Right lobe of liver (tissue), 6 donors: ENCODE measurements around the gene NQO2. TPM values are rescaled to one million over a fixed set of nuclear protein-coding genes. Genes with fewer than 3 reads are reported as not detected.
"Not testable (repeated sequence)": the region's sequence is repeated elsewhere in the genome, so short reads cannot be mapped to it uniquely, and the experiment has no call there.

Source experiments
- ATAC-seq, 4 donors: fragments of 200-7000 bp; cut with Tn5 transposase; one replicate each; pipeline ENCODE4 v1.9.1; 2020; ENCODE audit warnings: mild to moderate bottlenecking in 4 of 4, moderate library complexity in 4 of 4
- DNase-seq, 3 donors: peaks; one replicate each; pipeline ENCODE4 v3.0.0-alpha.2; 2020
- H3K27ac ChIP-seq, 3 donors: fragments of 200-600 bp; one replicate each; pipeline ENCODE4 v1.8.0; 2022
- H3K27me3 ChIP-seq, 2 donors: fragments of 200-600 bp; one replicate each; pipeline ENCODE4 v1.8.0; 2022
- H3K36me3 ChIP-seq, 4 donors: fragments of 200-600 bp; sonication (generic) in 1 of 4; one replicate each; pipeline versions ENCODE4 v1.5.1 to v1.8.0; 2017 to 2022; ENCODE audit warnings: control low read depth in 1 of 4
- H3K4me1 ChIP-seq, 4 donors: fragments of 200-600 bp; sonication (generic) in 1 of 4; one replicate each; pipeline versions ENCODE4 v1.5.1 to v1.8.0; 2017 to 2022; ENCODE audit warnings: control low read depth in 1 of 4
- H3K4me3 ChIP-seq, 3 donors: fragments of 200-600 bp; one replicate each; pipeline ENCODE4 v1.8.0; 2022
- H3K9me3 ChIP-seq, 4 donors: fragments of 200-600 bp; sonication (generic) in 1 of 4; one replicate each; pipeline versions ENCODE4 v1.5.1 to v1.8.0; 2017 to 2022; ENCODE audit warnings: control low read depth in 1 of 4
- CTCF ChIP-seq, 4 donors: fragments of 200-600 bp in 3 of 4; fragments of 450-650 bp in 1 of 4; IDR thresholded peaks; one replicate each; pipeline versions ENCODE4 v1.5.1 to v1.8.0; 2016 to 2022; ENCODE audit warnings: antibody characterized with exemption in 4 of 4, mild to moderate bottlenecking in 2 of 4
- POLR2A ChIP-seq: fragments of 450-650 bp; IDR thresholded peaks from one replicate; pipeline ENCODE4 v1.6.1; 2017; ENCODE audit warnings: antibody characterized with exemption, mild to moderate bottlenecking
- WGBS: methylation state at CpG from one replicate; pipeline ENCODE4 v1.1.6; 2018; ENCODE audit warnings: low coverage, low lambda C conversion rate; ENCODE audit not compliant: insufficient coverage; ENCODE audit errors: missing lambda C conversion rate; 5-methylcytosine and 5-hydroxymethylcytosine counted together
- intact Hi-C, 2 donors: fragments of 100-400 bp; cut with DNase I; formaldehyde crosslinking; loops; one replicate each; pipeline versions ENCODE4 v1.11.2 to v1.14.1; 2022
- total RNA-seq, 6 experiments: library from RNA; depleted of rRNA in 2 of 6; stranded (reverse); fragments of >200 nt in 2 of 6; fragmentation: NEBNext Ultra II Directional in 3 of 6; extraction: Animal tissue kit (Norgen Biotek cat#: 25700) in 3 of 6; gene quantifications; one replicate each; pipeline versions ENCODE4 v1.1.0 to v1.2.4, GENCODE V29; 2016 to 2023
- donor health status: DM: no; HTN: yes; CAD: no.
- donor health status: DM: no; HTN: no; CAD: no.
- donor health status: DM: no; HTN: no; CAD: no.
- donor health status: DM: no; HTN: yes; CAD: no.
- donor health status: DM: no; HTN: yes; CAD: no.

The NQO2 gene
- total RNA-seq, 6 experiments from 2014 or later, result 44.5 to 74.2 (median 67.3) TPM

GRCh38 chr6:3005077-3005476 is 5.4 kb downstream of the NQO2 start:
- H3K9me3 ChIP-seq, result no peaks in the 10 kb centered on the region
- DNase-seq, result peak in 1 of 3 donors; percentile 20
- TF ChIP-seq POLR2A (no peak), CTCF (IDR thresholded peaks at IDR 0.05) (no peak)
- H3K4me3 ChIP-seq, result no peak overlapping the region
- H3K27ac ChIP-seq, result no peak overlapping the region
- peaks cover 0 to 21% (median 7%) of the 10 kb centered on the region in 4 donors for H3K4me1 ChIP-seq
- 85% methylated on average over 9 of the region's 9 CpGs for WGBS
- no peak for ATAC-seq
- intact Hi-C loops, result loop anchor here in 1 of 2 donors (5.0 kb wide), 1 partner anchor 42 kb away; no protein-coding TSS in a partner anchor
- no peaks in the 10 kb centered on the region for H3K27me3 ChIP-seq
- peaks cover under 1 to 46% (median 9%) of the 10 kb centered on the region in 4 donors for H3K36me3 ChIP-seq

- no peaks in the 10 kb centered on the region for H3K9me3 ChIP-seq
- DNase-seq (peak in 1 of 3 donors; percentile 38), ATAC-seq (no peak)
- H3K4me3 ChIP-seq, result no peak overlapping the region
- H3K4me1 ChIP-seq, result peaks cover 0 to 21% (median 7%) of the 10 kb centered on the region in 4 donors
- TF ChIP-seq CTCF (IDR thresholded peaks at IDR 0.05), result no peak
- no peak for TF ChIP-seq POLR2A
- H3K36me3 ChIP-seq, result peaks cover 4 to 52% (median 14%) of the 10 kb centered on the region in 4 donors
- no peak overlapping the region for H3K27ac ChIP-seq
- intact Hi-C loops, result loop anchor here in 1 of 2 donors (5.0 kb wide), 1 partner anchor 41 kb away; no protein-coding TSS in a partner anchor
- no peaks in the 10 kb centered on the region for H3K27me3 ChIP-seq
- WGBS, result no CpG with 5 or more reads among the region's 9 CpGs
These were observed 6.2 kb downstream of the NQO2 start for GRCh38 chr6:3005874-3006273.

GRCh38 chr6:3006476-3006875 is 6.8 kb downstream of the NQO2 start:
- TF ChIP-seq CTCF (IDR thresholded peaks at IDR 0.05) (no peak), POLR2A (no peak)
- ATAC-seq (no peak), DNase-seq (no peak)
- H3K36me3 ChIP-seq, result peaks cover 4 to 52% (median 18%) of the 10 kb centered on the region in 4 donors
- WGBS, result 90% methylated on average over 4 of the region's 5 CpGs
- H3K27ac ChIP-seq, result no peak overlapping the region
- no peaks in the 10 kb centered on the region for H3K27me3 ChIP-seq
- intact Hi-C loops, result loop anchor here in 1 of 2 donors (5.0 kb wide), 1 partner anchor 41 kb away; no protein-coding TSS in a partner anchor
- peaks cover 0 to 15% (median 6%) of the 10 kb centered on the region in 4 donors for H3K4me1 ChIP-seq
- H3K4me3 ChIP-seq, result no peak overlapping the region
- H3K9me3 ChIP-seq, result no peaks in the 10 kb centered on the region

- no peak overlapping the region for H3K27ac ChIP-seq
These were observed 7.9 kb downstream of the NQO2 start for GRCh38 chr6:3007571-3007970.

GRCh38 chr6:3008712-3009265 is 9.1 kb downstream of the NQO2 start:
- not testable (repeated sequence) for H3K27ac ChIP-seq, H3K4me1 ChIP-seq, H3K4me3 ChIP-seq, H3K27me3 ChIP-seq, H3K9me3 ChIP-seq, ATAC-seq
- peak in 1 of 3 donors; percentile 34 for DNase-seq
- H3K36me3 ChIP-seq, result peaks cover 4 to 52% (median 20%) of the 10 kb centered on the region in 4 donors
- intact Hi-C loops, result loop anchor here in 1 of 2 donors (5.0 kb wide), 1 partner anchor 39 kb away; no protein-coding TSS in a partner anchor
- WGBS, result 93% methylated on average over 14 of the region's 17 CpGs

More at GRCh38 chr6:3007571-3007970, 7.9 kb downstream of the NQO2 start:
- WGBS, result 93% methylated on average over 2 of the region's 3 CpGs
- intact Hi-C loops, result loop anchor here in 1 of 2 donors (5.0 kb wide), 1 partner anchor 40 kb away; no protein-coding TSS in a partner anchor
- TF ChIP-seq POLR2A, result no peak
- no peak for TF ChIP-seq CTCF (IDR thresholded peaks at IDR 0.05)
- H3K36me3 ChIP-seq, result peaks cover 4 to 52% (median 20%) of the 10 kb centered on the region in 4 donors
- no peaks in the 10 kb centered on the region for H3K27me3 ChIP-seq
- DNase-seq (peak in 1 of 3 donors; percentile 16), ATAC-seq (no peak)
- no peaks in the 10 kb centered on the region for H3K9me3 ChIP-seq
- H3K4me3 ChIP-seq, result no peak overlapping the region
- peaks cover 0 to 4% (median under 1%) of the 10 kb centered on the region in 4 donors for H3K4me1 ChIP-seq
